Measurements from ENCODE around the gene PLK2. TPM values are rescaled to one million over a fixed set of nuclear protein-coding genes. Genes with fewer than 3 reads are reported as not detected.

The PLK2 gene
- total and polyA plus RNA-seq, 2 of the 4 experiments (the other 2 are of a cell fraction): 129 to 337 TPM

DNA sequence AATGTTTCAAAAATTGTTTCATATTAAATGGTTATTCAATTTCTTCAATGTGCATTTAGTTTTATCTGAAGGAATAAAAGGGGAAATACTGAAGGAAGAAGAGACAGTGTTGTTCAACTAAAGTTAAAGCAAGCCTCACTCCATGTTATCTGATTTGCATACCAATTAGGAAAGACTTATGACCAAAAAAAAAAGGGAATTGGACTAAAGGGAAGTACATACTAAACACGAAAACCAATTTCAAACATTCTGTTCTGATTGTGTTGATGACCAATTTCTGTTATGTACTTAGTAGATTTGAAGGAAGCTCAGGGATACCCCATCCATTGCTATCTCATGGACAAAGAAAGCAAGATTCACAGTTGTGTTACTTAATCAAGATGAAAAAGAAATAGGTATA, 26.4 kb upstream of the PLK2 start:
- no TSS peak for BruUV-seq (replicated peaks)
- no peak overlapping the region for H4K8ac ChIP-seq (ENCODE audit: low read depth in 2 of 2, low read length in 2 of 2)

More for the DNA sequence above, 26.4 kb upstream of the PLK2 start:
- Histone ChIP-seq H3K9me1 (ENCODE audit: insufficient read depth, low read length) (no peaks in the 10 kb centered on the region), H4K20me1 (ENCODE audit: insufficient read depth, low read length) (no peaks in the 10 kb centered on the region), H3K4me2 (ENCODE audit: low read depth, low read length) (no peak overlapping the region), H4K5ac (ENCODE audit: low read depth, low read length) (no peak overlapping the region), H3K23ac (ENCODE audit: low read depth, low read length) (no peak overlapping the region), H2BK15ac (ENCODE audit: low read depth, low read length) (no peak overlapping the region), H3K27me3 (ENCODE audit: control insufficient read depth, insufficient read depth, low read length) (peaks cover 24% of the 10 kb centered on the region), H2AK9ac (replicated peaks; ENCODE audit: low read depth, low read length, poor library complexity) (no peak overlapping the region), H3K9me3 (ENCODE audit: control insufficient read depth, insufficient read depth, low read length) (no peaks in the 10 kb centered on the region), H2BK5ac (ENCODE audit: low read depth, low read length, poor library complexity, severe bottlenecking) (no peak overlapping the region), H2AFZ (replicated peaks; ENCODE audit: low read length, poor library complexity) (no peak overlapping the region), H3K36me3 (ENCODE audit: control insufficient read depth, insufficient read depth, low read length) (no peaks in the 10 kb centered on the region), H2AK5ac (ENCODE audit: low read depth, low read length) (no peak overlapping the region), H3K4me3 (ENCODE audit: insufficient read depth, low read depth, low read length) (no peak overlapping the region), H3K79me1 (ENCODE audit: low read depth in 1 of 2, low read length in 2 of 2) (no peaks in the 10 kb centered on the region), H3K9ac (ENCODE audit: low read depth, low read length) (no peak overlapping the region), H3K4ac (ENCODE audit: low read depth, low read length) (no peak overlapping the region), H4K91ac (ENCODE audit: insufficient read depth, low read depth, low read length) (no peak overlapping the region), H3K4me1 (ENCODE audit: control insufficient read depth, insufficient read depth, low read length) (no peaks in the 10 kb centered on the region), H2BK20ac (ENCODE audit: low read depth, low read length) (no peak overlapping the region), H2BK120ac (ENCODE audit: low read depth, low read length) (no peak overlapping the region), H3K56ac (ENCODE audit: extremely low read depth, insufficient read depth, low read length) (no peak overlapping the region), H3K14ac (replicated peaks; ENCODE audit: low read depth, low read length) (no peak overlapping the region), H3K18ac (ENCODE audit: low read depth, low read length) (no peak overlapping the region), H3K27ac (ENCODE audit: insufficient read depth, low read length) (no peak overlapping the region)
- no peak for ATAC-seq (ENCODE audit: low read depth)
- ChIA-PET CTCF (no interaction called here), POLR2A (ENCODE audit: unreplicated experiment) (no interaction called here)
- WGBS, 2 experiments (ENCODE audit: extremely low coverage in 2 of 2, insufficient read length in 1 of 2): no CpG with 5 or more reads among the region's 1 CpG
- intact Hi-C loops (cut with micrococcal nuclease): no loop called here
- TF ChIP-seq MAFK (IDR thresholded peaks at IDR 0.05; ENCODE audit: low read depth, low read length) (no peak), CHD1 (IDR thresholded peaks at IDR 0.05; ENCODE audit: low read depth, low read length) (no peak), BHLHE40 (IDR thresholded peaks at IDR 0.05; ENCODE audit: low read depth, low read length) (no peak), CTCF (conservative IDR thresholded peaks at IDR 0.05; ENCODE audit: low read depth, low read length) (no peak), SMC3 (IDR thresholded peaks at IDR 0.05; ENCODE audit: low read depth, low read length) (no peak), RCOR1 (IDR thresholded peaks at IDR 0.05; ENCODE audit: insufficient replicate concordance, low read length) (no peak), FOS (IDR thresholded peaks at IDR 0.05; ENCODE audit: low read depth, low read length) (no peak), RAD21 (IDR thresholded peaks at IDR 0.05; ENCODE audit: low read length) (no peak), CEBPB (IDR thresholded peaks at IDR 0.05; ENCODE audit: low read depth, low read length) (no peak), USF2 (IDR thresholded peaks at IDR 0.05; ENCODE audit: low read depth, low read length) (no peak), ELK1 (IDR thresholded peaks at IDR 0.05; ENCODE audit: borderline replicate concordance, low read depth, low read length) (no peak), RFX5 (IDR thresholded peaks at IDR 0.05; ENCODE audit: low read depth, low read length) (no peak), MAZ (IDR thresholded peaks at IDR 0.05; ENCODE audit: borderline replicate concordance, low read depth, low read length) (no peak), POLR2A (IDR thresholded peaks at IDR 0.05; ENCODE audit: low read depth, low read length) (no peak), MXI1 (IDR thresholded peaks at IDR 0.05; ENCODE audit: borderline replicate concordance, low read depth, low read length) (no peak)
- dilution Hi-C loops (cut with HindIII; ENCODE audit: low sequenced_read_pairs, unreplicated experiment): no loop called here
- in situ Hi-C loops (cut with MboI; ENCODE audit: low sequenced_read_pairs): loop anchor here (25.0 kb wide), 1 partner anchor 676 kb away; no protein-coding TSS in a partner anchor
- DNase-seq: no peak

Measured in IMR-90 (cell line).